HUES6 (cell line): ENCODE data around the gene ATN1.
A peak's percentile ranks its signal among the peaks of the same experiment; 100 is the strongest.
"Not testable (repeated sequence)": the region's sequence is repeated elsewhere in the genome, so short reads cannot be mapped to it uniquely, and the experiment has no call there.

Experiments used
- H3K27ac ChIP-seq: 2 replicates; pipeline ENCODE4 v1.7.0; 2013; ENCODE audit warnings: low read depth, mild to moderate bottlenecking, low read length, inconsistent platforms
- H3K27me3 ChIP-seq: 2 replicates; pipeline ENCODE4 v1.6.1; 2013; ENCODE audit warnings: low read length; ENCODE audit not compliant: control insufficient read depth, insufficient read depth
- H3K36me3 ChIP-seq: 2 replicates; pipeline ENCODE4 v1.6.1; 2013; ENCODE audit warnings: low read length; ENCODE audit not compliant: control insufficient read depth, insufficient read depth
- H3K4me1 ChIP-seq: 2 replicates; pipeline ENCODE4 v1.6.1; 2013; ENCODE audit warnings: low read length; ENCODE audit not compliant: control insufficient read depth, insufficient read depth
- H3K4me3 ChIP-seq: 2 replicates; pipeline ENCODE4 v1.5.1; 2013; ENCODE audit warnings: low read depth, low read length
- H3K9ac ChIP-seq: one replicate; pipeline ENCODE4 v1.6.1; 2013; ENCODE audit warnings: mild to moderate bottlenecking, low read length
- H3K9me3 ChIP-seq: 2 replicates; pipeline ENCODE4 v1.6.1; 2013; ENCODE audit warnings: low read depth, low read length; ENCODE audit not compliant: control insufficient read depth, insufficient read depth

The ATN1 gene

GRCh38 chr12:6904280-6905276, 23.2 kb upstream of the ATN1 start, which contains the start of gene LRRC23:
Gene LRRC23, plus strand, starts transcription at chr12:6904822. Its CDS starts 812 bp downstream, at chr12:6905634.
- H3K27ac ChIP-seq, result peak within 1 kb of the TSS; percentile 29
- no peaks in the 10 kb centered on the region for H3K9me3 ChIP-seq
- H3K4me1 ChIP-seq, result peaks cover 16% of the 10 kb centered on the region
- H3K36me3 ChIP-seq, result no peaks in the 10 kb centered on the region
- peak within 1 kb of the TSS; percentile 72 for H3K9ac ChIP-seq
- H3K27me3 ChIP-seq, result peaks cover 10% of the 10 kb centered on the region; the same call in 1 of the 2 replicates
- peak within 1 kb of the TSS; percentile 63 for H3K4me3 ChIP-seq

- Histone ChIP-seq H3K27ac (no peak overlapping the region), H3K27me3 (peaks cover 10% of the 10 kb centered on the region; the same call in 1 of the 2 replicates), H3K36me3 (no peaks in the 10 kb centered on the region), H3K4me3 (peak overlapping the region; percentile 63), H3K9ac (peak overlapping the region; percentile 72), H3K4me1 (peaks cover 16% of the 10 kb centered on the region), H3K9me3 (no peaks in the 10 kb centered on the region)
Measured at GRCh38 chr12:6905414-6906040, 22.2 kb upstream of the ATN1 start.

- not testable (repeated sequence) for H3K4me3 ChIP-seq, H3K9me3 ChIP-seq, H3K36me3 ChIP-seq, H3K9ac ChIP-seq, H3K27ac ChIP-seq
- peaks cover 22% of the 10 kb centered on the region for H3K4me1 ChIP-seq
- H3K27me3 ChIP-seq, result peaks cover 13% of the 10 kb centered on the region; the same call in 1 of the 2 replicates
Measured at GRCh38 chr12:6908141-6908540, 19.6 kb upstream of the ATN1 start.

GRCh38 chr12:6909421-6910145, 18.2 kb upstream of the ATN1 start:
- Histone ChIP-seq H3K4me1 (peaks cover 21% of the 10 kb centered on the region), H3K9me3 (no peaks in the 10 kb centered on the region), H3K27me3 (peaks cover 13% of the 10 kb centered on the region; the same call in 1 of the 2 replicates), H3K9ac (no peak overlapping the region), H3K27ac (no peak overlapping the region), H3K36me3 (no peaks in the 10 kb centered on the region), H3K4me3 (no peak overlapping the region)

GRCh38 chr12:6912164-6912935, 15.4 kb upstream of the ATN1 start:
- no peak overlapping the region for H3K9ac ChIP-seq
- peaks cover 38% of the 10 kb centered on the region for H3K4me1 ChIP-seq
- H3K4me3 ChIP-seq, result no peak overlapping the region
- peaks cover 9% of the 10 kb centered on the region; the same call in 1 of the 2 replicates for H3K27me3 ChIP-seq
- no peak overlapping the region for H3K27ac ChIP-seq
- no peaks in the 10 kb centered on the region for H3K9me3 ChIP-seq
- H3K36me3 ChIP-seq, result peaks cover 13% of the 10 kb centered on the region

GRCh38 chr12:6914246-6914946, 13.4 kb upstream of the ATN1 start, which contains the start of gene ENO2:
Gene ENO2, plus strand, starts transcription at chr12:6914580. Its CDS starts 1,253 bp downstream, at chr12:6915833.
- H3K27ac ChIP-seq, result peak within 1 kb of the TSS; percentile 35; the same call in 1 of the 2 replicates
- peak within 1 kb of the TSS; percentile 68 for H3K4me3 ChIP-seq
- H3K4me1 ChIP-seq, result peaks cover 38% of the 10 kb centered on the region
- no peaks in the 10 kb centered on the region for H3K9me3 ChIP-seq
- peaks cover 8% of the 10 kb centered on the region; the same call in 1 of the 2 replicates for H3K27me3 ChIP-seq
- peak within 1 kb of the TSS; percentile 59 for H3K9ac ChIP-seq
- H3K36me3 ChIP-seq, result peaks cover 25% of the 10 kb centered on the region

GRCh38 chr12:6914947-6915788, 12.6 kb upstream of the ATN1 start:
- H3K4me3 ChIP-seq, result peak overlapping the region; percentile 68
- peaks cover 38% of the 10 kb centered on the region for H3K4me1 ChIP-seq
- H3K9me3 ChIP-seq, result no peaks in the 10 kb centered on the region
- peaks cover 8% of the 10 kb centered on the region; the same call in 1 of the 2 replicates for H3K27me3 ChIP-seq
- H3K9ac ChIP-seq, result peak overlapping the region; percentile 59
- H3K36me3 ChIP-seq, result peaks cover 33% of the 10 kb centered on the region
- no peak overlapping the region for H3K27ac ChIP-seq

- no peaks in the 10 kb centered on the region for H3K9me3 ChIP-seq
- peaks cover 7% of the 10 kb centered on the region; the same call in 1 of the 2 replicates for H3K27me3 ChIP-seq
- peak overlapping the region; percentile 68 for H3K4me3 ChIP-seq
- H3K27ac ChIP-seq, result no peak overlapping the region
- H3K4me1 ChIP-seq, result peaks cover 38% of the 10 kb centered on the region
- peaks cover 33% of the 10 kb centered on the region for H3K36me3 ChIP-seq
- H3K9ac ChIP-seq, result no peak overlapping the region
Measured at GRCh38 chr12:6915789-6916285, 11.9 kb upstream of the ATN1 start.
